ENCODE data around the gene SLC22A16.
A peak's percentile ranks its signal among the peaks of the same experiment; 100 is the strongest.
"Not testable (repeated sequence)": the region's sequence is repeated elsewhere in the genome, so short reads cannot be mapped to it uniquely, and the experiment has no call there.

The SLC22A16 gene

DNA sequence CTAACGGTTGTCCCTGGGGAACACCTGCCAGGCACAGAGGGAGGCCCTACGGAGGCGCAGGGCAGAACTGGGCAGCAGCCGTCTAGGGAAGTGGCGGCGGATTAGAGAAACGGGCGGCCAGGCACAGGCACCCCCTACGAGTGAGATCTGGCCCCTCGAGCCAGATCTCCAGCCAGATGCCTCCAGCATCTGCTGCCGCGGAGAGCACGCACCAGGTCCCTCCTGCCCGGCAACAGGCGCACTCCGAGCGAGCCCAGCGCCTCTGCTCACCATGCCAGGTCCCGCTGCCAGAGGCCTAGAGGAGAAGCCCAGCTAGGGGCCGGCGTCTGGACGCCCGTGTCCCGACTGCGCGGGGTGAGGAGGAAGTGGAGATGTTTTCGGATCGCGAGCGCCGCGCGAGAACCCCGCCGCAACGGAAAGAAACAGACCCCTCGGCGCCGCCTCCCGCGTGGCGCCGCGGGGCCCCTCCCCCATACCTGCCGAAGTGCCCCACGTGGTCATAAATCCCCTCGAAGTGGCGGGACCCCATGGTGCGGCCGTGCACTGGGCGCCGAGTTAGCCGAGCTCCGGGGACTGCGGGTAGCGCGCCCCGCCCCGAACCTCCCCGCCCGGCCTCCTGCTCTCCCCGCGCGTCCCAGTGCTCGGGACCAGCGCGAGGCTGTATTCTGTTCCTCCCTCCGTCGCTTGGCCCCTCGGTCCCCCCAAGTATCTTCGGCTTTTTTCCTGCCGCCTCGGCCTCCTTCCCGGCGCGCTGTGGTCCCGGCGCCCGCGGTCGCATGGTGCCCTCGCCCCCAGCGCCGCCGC, at the start of gene SLC22A16:
Gene SLC22A16, minus strand, starts transcription at position 568 of the 804 bp plus-strand sequence. Its CDS starts 39 bp downstream, at position 529.
- peak; percentile 47 for DNase-seq

GRCh38 chr6:110525001-110525400, 48.6 kb upstream of the SLC22A16 start:
- no peak for DNase-seq

- DNase-seq: peak; percentile 9
These were observed 47.9 kb upstream of the SLC22A16 start for GRCh38 chr6:110524305-110524704.

DNA sequence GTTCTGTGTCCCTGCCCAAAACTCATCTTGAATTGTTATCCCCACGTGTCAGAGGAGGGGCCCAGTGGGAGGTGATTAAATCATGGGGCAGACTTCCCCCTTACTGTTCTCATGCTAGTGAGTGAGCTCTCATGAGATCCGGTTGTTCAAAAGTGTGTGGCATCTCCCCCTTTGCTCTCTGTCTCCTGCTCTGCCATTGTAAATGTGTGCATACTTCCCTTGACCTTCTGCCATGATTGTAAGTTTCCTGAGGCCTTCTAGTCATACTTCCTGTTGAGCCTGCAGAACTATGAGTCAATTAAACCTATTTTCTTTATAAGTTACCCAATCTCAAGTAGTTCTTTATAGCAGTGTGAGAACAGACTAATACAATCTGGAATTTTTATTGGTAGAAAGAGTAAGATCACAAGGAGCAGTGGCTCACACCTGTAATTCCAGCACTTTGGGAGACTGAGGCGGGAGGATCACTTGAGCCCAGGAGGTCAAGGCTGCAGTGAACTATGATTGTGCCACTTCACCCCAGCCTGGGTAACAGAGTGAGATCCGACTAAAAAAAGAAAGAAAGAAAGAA, 47.1 kb upstream of the SLC22A16 start:
- DNase-seq: no peak

GRCh38 chr6:110522427-110522826, 46.0 kb upstream of the SLC22A16 start:
- no peak for DNase-seq

GRCh38 chr6:110520992-110521543, 44.7 kb upstream of the SLC22A16 start:
- DNase-seq: no peak

GRCh38 chr6:110520209-110520965, 44.0 kb upstream of the SLC22A16 start:
- no peak for DNase-seq

DNA sequence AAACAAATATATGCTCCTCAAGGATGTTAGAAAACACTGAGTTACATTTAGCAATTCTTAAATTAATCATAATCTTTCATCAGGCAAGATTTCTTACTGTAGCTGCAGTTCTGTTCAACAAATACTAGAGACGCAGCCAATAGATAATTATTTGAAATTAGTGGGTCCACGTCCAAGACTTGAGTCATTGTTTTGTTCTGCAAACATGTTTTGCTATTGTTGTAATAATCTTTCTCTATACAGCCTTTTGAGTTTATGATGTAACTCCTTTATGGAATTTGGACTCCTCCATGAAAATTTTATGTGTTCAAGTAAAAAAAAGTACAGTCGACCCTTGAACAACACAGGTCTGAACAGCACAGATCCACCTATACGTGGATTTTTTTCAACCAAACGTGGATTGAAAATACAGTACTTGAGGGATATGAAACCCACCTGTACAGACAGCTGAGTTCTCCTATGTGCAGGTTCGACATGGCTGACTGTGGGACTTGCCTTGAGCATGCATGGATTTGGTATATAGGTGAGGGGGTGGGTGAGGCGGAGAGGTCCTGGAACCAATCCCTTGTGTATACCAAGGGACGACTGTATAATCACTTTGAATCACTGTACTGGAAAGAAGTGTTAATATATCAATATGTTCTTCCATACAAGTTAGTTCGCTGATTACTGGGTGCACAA, 41.3 kb upstream of the SLC22A16 start:
- no peak for DNase-seq

- DNase-seq: no peak
These were observed 40.6 kb upstream of the SLC22A16 start for GRCh38 chr6:110517034-110517433.

GRCh38 chr6:110514818-110515217, 38.4 kb upstream of the SLC22A16 start:
- DNase-seq: no peak

- DNase-seq: peak; percentile 30
These were observed 36.6 kb upstream of the SLC22A16 start for GRCh38 chr6:110512991-110513390.

- DNase-seq: not testable (repeated sequence)
These were observed 36.1 kb upstream of the SLC22A16 start for GRCh38 chr6:110512549-110512948.

DNA sequence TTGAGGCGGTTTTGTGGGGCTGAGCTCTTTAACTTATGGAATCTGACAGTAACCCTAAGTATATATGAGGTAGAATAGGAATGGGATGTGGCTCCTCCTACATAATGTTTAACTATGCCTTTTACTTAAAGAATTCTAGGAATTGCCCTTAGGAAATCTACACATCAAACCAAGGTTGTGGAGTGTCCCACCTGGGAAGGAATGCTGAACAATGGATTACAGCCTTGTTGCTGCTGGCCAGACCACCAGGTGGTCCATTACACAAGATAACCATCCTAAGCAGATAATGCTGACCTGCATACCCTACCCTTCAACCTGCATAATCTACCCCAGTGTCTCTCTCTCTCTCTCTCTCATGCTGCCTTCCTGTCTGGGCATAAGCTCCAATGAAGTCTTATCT, 35.0 kb upstream of the SLC22A16 start:
- DNase-seq: no peak

- DNase-seq: no peak
These were observed 33.3 kb upstream of the SLC22A16 start for GRCh38 chr6:110509617-110510241.

DNA sequence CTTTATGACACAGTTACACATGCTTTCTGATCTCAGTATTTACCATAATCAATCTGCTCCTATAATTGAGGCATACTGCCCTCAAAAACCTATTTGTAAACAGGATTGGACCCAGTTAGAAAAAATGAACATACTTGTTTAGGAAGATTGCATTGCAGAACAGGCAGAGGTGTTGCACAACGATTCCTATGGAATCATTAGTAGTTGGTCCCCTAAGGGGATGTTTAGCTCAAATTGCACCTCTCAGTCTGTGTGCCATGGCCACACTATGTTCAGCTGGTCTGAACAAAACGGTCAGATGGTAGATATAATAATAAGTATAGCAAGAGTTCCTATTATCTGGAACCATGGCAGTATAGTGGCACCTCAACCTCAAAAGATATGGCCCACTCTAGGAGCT, 28.5 kb upstream of the SLC22A16 start:
- DNase-seq: not testable (repeated sequence)

DNA sequence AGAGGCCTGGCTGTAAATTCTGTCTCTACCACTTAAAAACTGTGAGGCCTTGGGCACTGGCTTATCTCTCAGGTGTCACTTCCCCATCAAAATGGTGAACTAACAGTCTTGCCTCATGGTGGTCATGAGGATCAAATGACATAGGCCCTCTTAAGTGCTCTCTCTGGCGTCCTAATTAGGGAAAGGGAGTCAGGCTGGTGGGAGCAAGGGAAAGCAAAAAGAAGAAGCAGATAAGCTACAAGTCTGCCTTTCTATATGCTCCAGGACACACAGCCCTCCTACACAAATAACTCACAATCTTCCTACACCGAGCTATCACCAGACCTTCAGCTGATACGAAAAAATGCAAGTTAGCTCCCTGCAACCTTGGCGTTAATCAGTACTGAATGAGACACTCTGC, 19.5 kb upstream of the SLC22A16 start:
- no peak for DNase-seq

DNA sequence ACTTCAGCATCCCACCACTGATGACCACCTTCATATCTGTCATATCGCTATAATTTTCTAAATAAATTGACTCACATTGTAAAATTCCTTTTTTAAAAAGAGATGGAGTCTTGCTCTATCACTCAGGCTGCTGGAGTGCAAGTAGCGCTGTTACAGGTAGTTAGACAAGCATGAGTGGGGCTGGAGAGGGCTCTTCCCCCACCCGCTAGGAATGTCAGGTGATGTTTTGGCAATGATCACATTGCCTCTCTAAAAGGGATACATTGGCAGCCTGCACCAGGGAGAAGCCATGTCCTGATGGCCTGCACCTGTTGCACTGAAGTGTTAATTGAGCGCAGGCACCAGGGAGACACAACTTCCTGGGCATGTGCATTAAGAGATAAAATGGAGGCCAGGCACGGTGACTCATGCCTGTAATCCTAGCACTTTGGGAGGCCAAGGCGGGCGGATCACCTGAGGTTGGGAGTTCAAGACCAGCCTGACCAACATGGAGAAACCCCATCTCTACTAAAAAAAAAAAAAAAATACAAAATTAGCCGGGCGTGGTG, 16.9 kb upstream of the SLC22A16 start:
- peak; percentile 82 for DNase-seq

DNA sequence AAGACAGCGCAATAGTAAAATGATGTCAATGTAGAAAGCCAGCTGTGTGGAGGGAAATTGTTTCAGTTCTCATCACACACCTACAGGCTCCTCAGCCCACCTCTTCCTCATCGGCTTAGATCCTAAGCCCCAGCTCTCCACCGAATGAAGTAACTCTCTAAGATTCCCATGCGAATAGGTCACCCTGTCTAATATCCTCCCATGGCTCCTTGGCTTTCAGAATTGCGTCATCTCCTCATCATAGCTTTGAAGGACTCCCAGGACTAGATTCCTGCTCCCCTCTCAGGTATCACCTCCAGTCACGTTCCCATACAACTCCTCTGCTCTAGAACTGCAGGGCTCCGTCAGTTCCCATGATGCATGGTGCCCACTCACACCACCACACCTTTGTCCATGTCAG, 16.2 kb upstream of the SLC22A16 start:
- no peak for DNase-seq

- no peak for DNase-seq
These were observed 15.4 kb upstream of the SLC22A16 start for GRCh38 chr6:110491644-110492317.

GRCh38 chr6:110491299-110491643, 14.9 kb upstream of the SLC22A16 start:
- no peak for DNase-seq

GRCh38 chr6:110490110-110490509, 13.7 kb upstream of the SLC22A16 start:
- DNase-seq: no peak

All from NCI-H345 (cell line).